ENCODE measurements around the gene NMT1.

NMT1 gene

DNA sequence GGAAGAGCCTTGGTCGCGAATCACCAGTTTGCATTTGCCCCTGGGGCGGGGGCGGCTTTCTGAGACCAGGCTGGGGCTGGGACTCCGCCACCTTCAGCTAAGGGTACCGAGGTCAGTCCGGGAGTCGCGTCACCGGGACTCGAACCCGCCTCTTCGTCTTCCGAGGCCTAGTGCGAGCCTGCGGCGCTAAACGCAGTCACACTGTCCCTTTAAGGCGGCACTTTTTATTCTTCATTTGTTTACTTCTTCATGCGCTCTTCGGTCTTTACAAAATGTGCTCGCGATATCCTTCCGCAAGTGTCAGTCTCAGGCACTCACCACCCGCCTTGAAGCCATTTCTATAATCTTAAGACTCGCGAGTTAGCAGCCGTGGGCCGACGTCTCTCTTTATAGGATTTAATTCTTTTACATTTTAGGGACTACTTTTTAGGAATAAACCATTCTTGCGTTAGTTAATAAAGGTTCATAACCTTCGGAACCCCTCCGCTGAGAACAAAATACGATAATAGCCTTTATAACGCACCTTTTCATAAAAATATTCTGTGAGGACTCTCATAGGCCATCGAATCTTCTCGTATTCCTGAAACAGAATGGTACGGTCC lies 86.6 kb downstream of the NMT1 start (continued):
- TF ChIP-seq ZEB2 (tag by site-specific recombination; IDR thresholded peaks at IDR 0.05): peak; percentile 66
- peak; percentile 95 for TF ChIP-seq ZNF398 (tag by site-specific recombination; IDR thresholded peaks at IDR 0.05)
- peak; percentile 74; the same call in 1 of the 2 replicates for TF ChIP-seq KLF9 (tag by site-specific recombination; IDR thresholded peaks at IDR 0.05; ENCODE audit: low read depth)
- TF ChIP-seq FEZF1 (tag by site-specific recombination; IDR thresholded peaks at IDR 0.05): peak; percentile 14; the same call in 1 of the 2 replicates
- no peak for TF ChIP-seq ZNF133 (tag by site-specific recombination; IDR thresholded peaks at IDR 0.05)
- TF ChIP-seq ZNF701 (tag by site-specific recombination; IDR thresholded peaks at IDR 0.05): no peak
- peak; percentile 67 for TF ChIP-seq ZNF335 (tag by site-specific recombination; conservative IDR thresholded peaks at IDR 0.05)
- TF ChIP-seq, protein P1, sequence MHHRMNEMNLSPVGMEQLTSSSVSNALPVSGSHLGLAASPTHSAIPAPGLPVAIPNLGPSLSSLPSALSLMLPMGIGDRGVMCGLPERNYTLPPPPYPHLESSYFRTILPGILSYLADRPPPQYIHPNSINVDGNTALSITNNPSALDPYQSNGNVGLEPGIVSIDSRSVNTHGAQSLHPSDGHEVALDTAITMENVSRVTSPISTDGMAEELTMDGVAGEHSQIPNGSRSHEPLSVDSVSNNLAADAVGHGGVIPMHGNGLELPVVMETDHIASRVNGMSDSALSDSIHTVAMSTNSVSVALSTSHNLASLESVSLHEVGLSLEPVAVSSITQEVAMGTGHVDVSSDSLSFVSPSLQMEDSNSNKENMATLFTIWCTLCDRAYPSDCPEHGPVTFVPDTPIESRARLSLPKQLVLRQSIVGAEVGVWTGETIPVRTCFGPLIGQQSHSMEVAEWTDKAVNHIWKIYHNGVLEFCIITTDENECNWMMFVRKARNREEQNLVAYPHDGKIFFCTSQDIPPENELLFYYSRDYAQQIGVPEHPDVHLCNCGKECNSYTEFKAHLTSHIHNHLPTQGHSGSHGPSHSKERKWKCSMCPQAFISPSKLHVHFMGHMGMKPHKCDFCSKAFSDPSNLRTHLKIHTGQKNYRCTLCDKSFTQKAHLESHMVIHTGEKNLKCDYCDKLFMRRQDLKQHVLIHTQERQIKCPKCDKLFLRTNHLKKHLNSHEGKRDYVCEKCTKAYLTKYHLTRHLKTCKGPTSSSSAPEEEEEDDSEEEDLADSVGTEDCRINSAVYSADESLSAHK (tag by site-specific recombination; IDR thresholded peaks at IDR 0.05): peak; percentile 79
- peak; percentile 97 for TF ChIP-seq ZNF785 (tag by site-specific recombination; IDR thresholded peaks at IDR 0.05)
- TF ChIP-seq ZNF843 (tag by site-specific recombination; IDR thresholded peaks at IDR 0.05): peak; percentile 82
- no peak for TF ChIP-seq ZNF404 (tag by site-specific recombination; IDR thresholded peaks at IDR 0.05)
- TF ChIP-seq, protein P2, sequence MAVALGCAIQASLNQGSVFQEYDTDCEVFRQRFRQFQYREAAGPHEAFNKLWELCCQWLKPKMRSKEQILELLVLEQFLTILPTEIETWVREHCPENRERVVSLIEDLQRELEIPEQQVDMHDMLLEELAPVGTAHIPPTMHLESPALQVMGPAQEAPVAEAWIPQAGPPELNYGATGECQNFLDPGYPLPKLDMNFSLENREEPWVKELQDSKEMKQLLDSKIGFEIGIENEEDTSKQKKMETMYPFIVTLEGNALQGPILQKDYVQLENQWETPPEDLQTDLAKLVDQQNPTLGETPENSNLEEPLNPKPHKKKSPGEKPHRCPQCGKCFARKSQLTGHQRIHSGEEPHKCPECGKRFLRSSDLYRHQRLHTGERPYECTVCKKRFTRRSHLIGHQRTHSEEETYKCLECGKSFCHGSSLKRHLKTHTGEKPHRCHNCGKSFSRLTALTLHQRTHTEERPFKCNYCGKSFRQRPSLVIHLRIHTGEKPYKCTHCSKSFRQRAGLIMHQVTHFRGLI (tag by site-specific recombination; IDR thresholded peaks at IDR 0.05): peak; percentile 83; the same call in 1 of the 2 replicates
- TF ChIP-seq WT1 (tag by site-specific recombination; IDR thresholded peaks at IDR 0.05): no peak; the same call in 1 of the 2 replicates
- TF ChIP-seq ZNF510 (tag by site-specific recombination; IDR thresholded peaks at IDR 0.05; ENCODE audit: insufficient replicate concordance): no peak
- peak; percentile 80 for TF ChIP-seq ZNF558 (tag by site-specific recombination; IDR thresholded peaks at IDR 0.05)
- peak; percentile 42; the same call in 1 of the 2 replicates for TF ChIP-seq ZNF148 (tag by site-specific recombination; IDR thresholded peaks at IDR 0.05; ENCODE audit: borderline replicate concordance)
- no peak; the same call in 1 of the 2 replicates for TF ChIP-seq ZIC2 (tag by site-specific recombination; IDR thresholded peaks at IDR 0.05)
- peak; percentile 78; the same call in 1 of the 2 replicates for TF ChIP-seq ZNF501 (tag by site-specific recombination; IDR thresholded peaks at IDR 0.05)
- no peak for TF ChIP-seq HOXC10 (CRISPR knock-in tag; IDR thresholded peaks at IDR 0.05)
- TF ChIP-seq ZFP3 (tag by site-specific recombination; IDR thresholded peaks at IDR 0.05; ENCODE audit: low read depth): no peak
- TF ChIP-seq PRDM6 (tag by site-specific recombination; IDR thresholded peaks at IDR 0.05): peak; percentile 42; the same call in 1 of the 2 replicates
- no peak for TF ChIP-seq EGR2 (tag by site-specific recombination; IDR thresholded peaks at IDR 0.05; ENCODE audit: low read depth)
- TF ChIP-seq ZFP37 (tag by site-specific recombination; IDR thresholded peaks at IDR 0.05): peak; percentile 59; the same call in 1 of the 2 replicates
- TF ChIP-seq ZNF23 (tag by site-specific recombination; IDR thresholded peaks at IDR 0.05; ENCODE audit: borderline replicate concordance): no peak
- no peak for TF ChIP-seq ZNF155 (tag by site-specific recombination; IDR thresholded peaks at IDR 0.05)
- no peak for TF ChIP-seq PBX3 (CRISPR knock-in tag; IDR thresholded peaks at IDR 0.05)
- peak; percentile 50; the same call in 1 of the 2 replicates for TF ChIP-seq ZNF623 (tag by site-specific recombination; IDR thresholded peaks at IDR 0.05)
- peak; percentile 68 for TF ChIP-seq KLF8 (tag by site-specific recombination; IDR thresholded peaks at IDR 0.05)

All from HEK293 (cell line).